HG03521 (cell line): ENCODE measurements around the gene CSF1R.

Experiments
- ATAC-seq: cut with Tn5 transposase; IDR thresholded peaks from one replicate; pipeline ENCODE4 v1.9.1; 2021; ENCODE audit warnings: mild to moderate bottlenecking, moderate library complexity; ENCODE audit not compliant: unreplicated experiment

The CSF1R gene

DNA sequence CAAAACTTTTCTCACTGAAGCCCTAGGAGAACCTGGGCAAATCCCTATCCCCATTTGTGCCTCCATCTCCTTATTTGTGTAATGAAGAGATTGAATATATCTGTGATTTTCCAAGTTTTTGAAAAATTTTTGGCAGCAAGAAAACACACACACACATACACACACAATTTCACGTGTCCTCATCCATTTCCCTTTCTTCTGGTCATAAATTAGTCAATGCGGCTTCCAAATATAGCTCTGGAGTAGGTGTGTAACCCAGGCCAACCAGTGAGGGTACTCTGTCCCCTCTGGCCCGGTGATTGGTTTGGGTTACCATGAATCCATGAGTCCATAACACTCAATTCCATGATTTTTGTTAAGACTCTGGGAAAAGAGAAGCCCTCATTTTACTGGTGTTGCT is 12.7 kb downstream of the CSF1R start:
- ATAC-seq = no peak

DNA sequence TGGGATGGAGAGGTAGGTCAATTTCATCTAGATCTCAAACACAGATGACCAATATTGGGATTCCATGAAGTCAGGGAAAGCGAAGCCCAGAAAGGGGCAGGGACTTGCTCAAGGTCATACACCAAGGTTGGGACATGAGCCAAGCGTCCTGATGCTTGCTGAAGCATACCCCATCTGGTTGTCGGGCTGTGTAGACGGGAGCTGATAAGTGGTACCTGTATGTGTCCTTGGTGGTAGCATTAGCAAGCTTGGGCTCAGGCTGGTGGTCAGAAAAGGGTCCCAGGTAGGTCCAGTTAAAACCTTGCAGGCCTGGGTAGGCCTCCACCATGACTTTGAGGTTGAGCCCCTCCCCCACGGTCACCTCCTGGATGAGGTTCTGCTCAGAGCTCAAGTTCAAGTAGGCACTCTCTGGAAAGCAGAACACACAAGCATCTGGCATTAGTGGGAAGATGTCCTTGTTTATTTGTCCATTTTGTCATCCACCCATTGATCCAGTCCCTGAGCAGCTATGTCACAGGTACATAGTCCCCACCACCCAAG is 13.2 kb downstream of the CSF1R start:
- ATAC-seq = no peak

DNA sequence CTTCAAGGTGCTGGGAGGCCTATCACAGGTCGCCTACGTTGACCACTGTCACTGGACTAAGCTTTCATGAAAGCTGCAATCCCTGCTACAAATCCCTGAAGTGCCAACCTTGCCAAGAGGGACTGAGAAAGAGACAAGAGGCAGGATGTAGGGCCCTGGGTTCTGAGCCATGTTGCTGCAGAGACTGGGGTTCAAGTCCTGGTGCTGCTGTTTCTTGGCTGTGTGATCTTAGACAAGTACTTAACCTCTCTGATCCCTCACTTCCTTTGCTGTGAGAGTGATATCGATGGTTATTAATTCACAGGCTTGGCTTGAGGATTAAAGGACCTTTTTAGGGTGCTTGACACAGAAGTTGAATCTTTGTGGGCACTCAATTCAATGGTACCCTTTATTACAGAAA is 15.5 kb downstream of the CSF1R start:
- ATAC-seq = no peak

DNA sequence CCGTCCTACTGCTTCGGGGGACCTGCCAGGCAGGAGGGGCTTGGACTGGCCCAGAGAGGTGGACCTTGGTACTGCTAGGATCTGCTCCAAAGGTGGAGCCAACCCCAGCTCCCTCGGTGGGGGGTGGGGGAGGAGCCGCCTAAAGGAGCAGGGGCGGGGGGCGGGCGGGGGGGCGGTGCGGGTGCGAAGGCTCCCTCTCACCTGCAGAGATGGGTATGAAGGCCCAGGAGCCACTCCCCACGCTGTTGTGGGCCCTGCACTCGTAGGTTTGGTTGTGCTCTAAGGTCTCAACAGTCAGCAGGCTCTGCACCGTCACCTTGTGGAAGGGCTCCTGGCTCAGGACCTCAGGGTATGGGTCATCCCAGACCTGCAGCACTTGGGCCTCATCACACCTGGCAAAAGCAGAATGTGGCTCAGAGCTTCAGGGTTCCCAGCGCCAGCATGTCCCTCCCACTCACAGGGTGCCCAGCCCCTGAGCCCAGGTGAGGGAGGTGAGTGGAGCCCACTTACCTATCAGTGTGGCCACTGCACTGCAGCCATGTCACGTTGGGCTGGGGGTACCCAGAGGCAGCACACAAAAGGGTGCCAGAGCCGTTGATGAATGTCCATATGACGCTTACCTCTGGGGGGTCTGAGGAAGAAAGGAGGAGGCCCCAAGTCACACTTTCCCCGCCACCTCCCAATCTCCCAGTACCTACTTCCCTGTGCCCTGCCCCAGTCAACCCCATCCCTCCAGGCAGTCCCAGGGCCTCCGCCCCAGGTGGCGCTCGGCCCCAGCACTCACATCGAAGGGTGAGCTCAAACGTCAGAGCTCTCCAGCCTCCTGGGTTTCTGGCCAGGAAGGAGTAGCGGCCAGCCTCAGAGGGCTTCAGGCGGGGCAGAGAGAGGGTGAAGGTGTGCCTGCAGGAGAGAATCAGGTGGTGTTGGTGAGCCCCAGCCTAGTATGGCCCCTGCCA is 16.4 kb downstream of the CSF1R start:
- ATAC-seq = no peak

DNA sequence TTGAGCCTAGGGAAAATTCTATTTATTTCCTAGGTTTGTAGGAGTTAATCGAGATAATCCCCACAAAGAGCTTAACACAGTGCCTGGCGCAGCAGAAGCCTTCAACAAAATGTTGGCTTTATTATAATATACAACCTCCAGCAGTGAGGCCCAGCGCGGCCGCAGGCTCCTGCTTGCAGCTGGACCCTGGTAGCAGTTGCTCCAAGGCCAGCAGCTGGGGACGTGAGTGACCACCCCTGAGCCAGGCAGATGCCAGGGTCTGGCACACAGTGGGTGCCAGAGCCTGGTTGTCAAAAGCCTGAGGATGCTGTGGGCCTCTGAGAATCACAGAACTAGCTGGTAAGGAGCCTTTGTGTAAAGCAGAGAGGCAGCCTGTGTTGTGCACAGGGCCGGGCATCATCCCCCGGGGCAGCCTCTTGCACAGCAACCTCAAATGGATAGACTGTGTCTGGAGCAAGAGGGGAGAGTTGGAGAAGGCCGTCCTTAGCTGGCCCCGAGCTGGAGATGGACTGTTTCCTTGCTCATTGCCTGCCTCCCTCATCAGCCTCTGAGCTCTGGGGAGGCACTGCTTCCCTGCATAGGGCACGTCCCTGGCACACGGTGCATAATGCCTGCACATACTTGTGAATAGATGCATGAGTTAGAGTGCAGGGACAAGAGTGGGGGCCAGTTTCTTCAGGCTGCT is 17.3 kb downstream of the CSF1R start:
- ATAC-seq = no peak

DNA sequence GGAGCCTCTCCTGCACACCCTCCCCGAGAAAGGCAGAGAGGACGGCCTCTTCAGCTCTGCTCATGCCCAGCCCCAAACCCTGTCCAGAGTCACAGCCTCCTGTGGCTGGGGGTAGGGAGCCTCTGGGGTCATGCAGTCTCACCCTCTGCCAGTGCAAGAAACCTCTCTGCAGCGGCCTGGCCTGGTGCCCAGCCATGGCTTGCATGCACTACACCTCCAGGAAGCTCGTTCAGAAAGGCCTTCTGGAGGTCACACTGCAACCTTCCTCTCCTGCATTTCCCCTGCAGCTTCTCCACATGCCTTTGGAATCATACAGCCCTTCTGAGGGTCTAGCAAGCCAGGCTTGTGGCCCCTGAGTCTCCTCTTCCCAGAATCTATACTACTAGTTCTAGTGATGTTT is 17.9 kb downstream of the CSF1R start:
- no peak for ATAC-seq

DNA sequence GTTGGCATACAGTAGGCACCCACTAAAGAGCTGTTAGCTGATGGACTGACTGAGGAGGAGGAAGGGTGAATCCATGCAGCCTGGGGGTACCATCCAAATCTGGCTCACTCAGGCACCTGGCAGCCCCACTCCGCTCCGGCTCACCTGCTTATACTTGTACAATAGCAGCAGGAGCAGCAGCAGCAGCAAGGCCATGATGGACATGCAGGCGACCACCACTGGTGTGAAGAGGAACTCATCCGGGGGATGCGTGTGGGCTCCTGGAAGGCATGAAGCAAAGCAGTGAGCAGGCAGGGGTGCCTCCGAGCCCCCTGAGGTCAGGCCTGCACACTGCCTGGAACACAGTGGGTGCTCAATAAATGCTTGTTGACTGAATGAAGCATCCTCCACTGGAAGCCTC is 18.3 kb downstream of the CSF1R start:
- ATAC-seq = no peak

DNA sequence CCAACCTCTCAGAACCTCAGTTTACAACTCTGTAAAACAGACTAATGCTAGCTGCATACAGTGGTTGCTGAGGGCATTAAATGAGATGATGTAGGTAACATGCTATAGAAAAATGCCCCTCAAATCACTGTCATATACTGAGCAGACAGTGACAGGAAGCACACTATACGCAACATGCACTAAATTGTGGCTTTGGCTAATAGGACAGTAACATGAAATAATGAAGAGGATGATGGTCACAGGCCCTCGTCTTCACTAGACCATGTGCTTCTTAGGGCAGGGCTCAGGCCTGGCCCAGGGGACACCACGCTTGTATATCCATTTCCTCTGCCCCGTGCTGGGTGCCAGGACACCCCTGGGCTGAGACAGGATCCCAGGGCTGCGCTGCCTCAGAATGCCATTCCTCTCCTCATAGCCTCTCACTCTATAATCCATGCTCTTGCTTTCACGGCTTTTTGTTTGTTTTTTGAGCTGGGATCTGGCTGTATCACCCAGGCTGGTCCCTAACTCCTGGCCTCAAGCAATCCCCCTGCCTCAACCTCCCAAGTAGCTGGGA is 18.9 kb downstream of the CSF1R start:
- no peak for ATAC-seq

DNA sequence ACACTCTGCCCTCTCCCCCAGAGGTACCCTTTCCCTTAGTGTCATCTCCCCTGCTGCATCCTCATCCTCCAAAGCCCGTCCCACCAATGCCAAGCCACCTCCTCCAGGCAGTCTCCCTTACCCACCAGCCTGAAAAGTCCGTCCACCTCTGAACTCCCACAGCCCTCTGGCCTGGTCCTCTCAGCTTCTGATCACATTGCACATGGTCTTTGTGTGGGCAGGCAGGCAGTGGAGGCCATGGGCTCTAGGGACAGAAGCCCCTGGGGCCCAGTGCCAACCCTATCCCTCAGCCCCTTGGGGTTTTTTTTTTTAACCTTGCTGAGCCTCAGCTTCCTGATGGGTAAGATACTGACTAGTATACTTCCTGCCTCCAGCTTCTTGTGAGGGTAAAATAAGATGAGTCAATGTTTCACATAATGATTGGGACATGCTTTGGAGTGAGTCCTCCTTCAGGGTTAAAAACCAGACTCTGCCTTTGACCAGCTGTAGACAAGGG is 19.4 kb downstream of the CSF1R start:
- ATAC-seq = no peak

DNA sequence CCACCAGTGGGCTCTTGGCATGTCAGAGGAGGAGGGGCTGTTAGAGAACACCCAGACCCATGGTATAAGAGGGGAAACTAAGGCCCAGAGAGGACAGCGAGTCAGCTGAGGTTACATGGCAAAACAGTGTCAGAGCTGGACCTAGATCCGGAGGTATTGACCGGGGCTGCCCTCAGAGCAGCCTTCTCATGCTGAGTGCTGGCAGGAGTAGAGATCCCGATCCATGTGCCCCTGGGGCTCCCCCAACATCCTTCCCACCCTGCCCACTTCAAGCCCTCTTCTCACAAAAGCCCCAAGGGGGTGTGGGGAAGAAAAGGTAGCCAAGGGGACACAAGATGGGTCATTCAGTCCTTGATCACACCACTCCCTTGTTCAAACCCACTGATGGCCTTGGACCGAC is 19.9 kb downstream of the CSF1R start:
- ATAC-seq = no peak

DNA sequence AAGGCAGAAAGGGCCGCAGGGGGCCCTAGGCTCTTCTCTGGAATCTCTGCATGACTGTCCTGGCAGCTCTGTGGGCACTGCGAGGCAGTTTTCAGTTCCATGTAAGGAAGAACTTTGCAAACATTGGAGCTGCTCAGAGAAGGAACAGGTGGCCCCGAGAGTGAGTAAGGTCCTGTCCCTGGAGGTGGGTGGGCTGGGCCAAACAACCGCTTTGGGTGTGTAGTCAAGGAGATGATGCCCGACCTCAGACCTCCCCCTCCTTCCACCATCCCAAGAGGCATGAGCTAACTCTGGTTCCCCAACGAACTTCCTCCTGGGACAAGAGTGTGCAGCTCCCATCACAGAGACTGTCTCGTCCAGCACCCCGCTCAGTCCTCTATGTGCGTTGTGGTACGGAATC is 20.5 kb downstream of the CSF1R start:
- ATAC-seq = no peak

DNA sequence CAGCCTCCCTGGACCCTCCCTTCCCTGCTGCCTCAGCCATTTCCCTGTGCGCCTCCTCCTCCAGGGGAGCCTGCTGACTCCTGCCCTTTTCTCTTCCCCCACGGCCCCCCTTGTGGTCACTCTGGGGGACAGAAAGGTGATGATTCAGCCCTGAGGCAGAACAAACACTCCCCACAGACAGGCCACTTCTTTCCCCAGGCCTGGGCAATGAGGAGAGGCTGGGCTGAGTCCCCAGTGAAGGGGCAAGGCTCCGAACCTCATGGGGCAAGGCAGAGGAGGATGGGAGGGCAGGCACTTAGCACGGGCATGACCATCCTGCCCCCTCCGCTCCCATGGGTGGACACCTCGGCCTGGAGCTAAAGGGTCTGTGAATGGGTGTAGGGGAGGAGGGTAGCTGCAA is 21.0 kb downstream of the CSF1R start:
- ATAC-seq = no peak

DNA sequence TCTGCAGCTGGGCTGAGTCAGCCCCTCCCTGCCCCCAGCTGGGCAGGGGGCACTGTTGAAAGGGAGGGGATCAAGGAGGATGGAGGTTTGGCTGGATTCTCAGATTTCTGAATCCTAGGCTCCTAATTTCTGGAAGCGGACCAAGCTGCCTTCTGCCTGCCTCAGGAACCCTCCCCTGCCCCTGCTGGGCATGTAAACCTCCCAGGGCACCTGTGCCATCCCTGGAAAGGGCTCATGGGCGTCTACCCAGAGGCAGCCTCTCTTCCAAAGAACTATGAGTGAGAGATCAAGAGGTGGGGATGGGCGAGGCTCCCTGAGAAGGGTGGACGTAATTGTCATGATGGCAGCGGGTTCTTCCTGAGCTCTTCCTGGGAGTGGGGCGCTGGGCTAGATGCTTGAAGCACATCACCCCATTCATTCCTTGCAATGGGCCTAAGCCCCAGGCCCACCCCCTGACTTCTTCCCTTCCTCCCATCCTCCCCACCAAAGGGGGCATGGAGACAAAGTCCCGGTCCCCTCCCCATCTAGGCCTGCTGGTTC is 21.6 kb downstream of the CSF1R start:
- ATAC-seq = no peak

DNA sequence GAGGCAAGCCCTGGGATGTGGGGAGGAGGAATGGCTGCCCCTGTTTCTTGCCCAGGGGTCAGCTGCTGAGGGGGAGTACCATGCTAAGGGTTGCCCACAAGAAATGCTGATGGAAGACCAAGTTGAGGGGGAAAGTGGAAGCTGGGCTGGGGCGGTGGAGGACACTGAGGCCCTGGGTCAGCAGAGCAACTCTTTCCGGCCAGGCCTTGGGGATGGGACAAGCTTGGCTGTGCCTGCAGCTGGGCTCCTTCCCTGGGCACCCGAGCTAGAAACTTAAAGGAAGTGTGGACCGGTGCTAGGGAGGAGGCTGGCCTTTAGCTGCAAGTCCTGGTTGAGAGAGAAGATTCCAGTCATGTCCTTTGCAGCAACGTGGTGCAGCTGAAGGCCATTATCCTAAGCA is 22.7 kb downstream of the CSF1R start:
- no peak for ATAC-seq

DNA sequence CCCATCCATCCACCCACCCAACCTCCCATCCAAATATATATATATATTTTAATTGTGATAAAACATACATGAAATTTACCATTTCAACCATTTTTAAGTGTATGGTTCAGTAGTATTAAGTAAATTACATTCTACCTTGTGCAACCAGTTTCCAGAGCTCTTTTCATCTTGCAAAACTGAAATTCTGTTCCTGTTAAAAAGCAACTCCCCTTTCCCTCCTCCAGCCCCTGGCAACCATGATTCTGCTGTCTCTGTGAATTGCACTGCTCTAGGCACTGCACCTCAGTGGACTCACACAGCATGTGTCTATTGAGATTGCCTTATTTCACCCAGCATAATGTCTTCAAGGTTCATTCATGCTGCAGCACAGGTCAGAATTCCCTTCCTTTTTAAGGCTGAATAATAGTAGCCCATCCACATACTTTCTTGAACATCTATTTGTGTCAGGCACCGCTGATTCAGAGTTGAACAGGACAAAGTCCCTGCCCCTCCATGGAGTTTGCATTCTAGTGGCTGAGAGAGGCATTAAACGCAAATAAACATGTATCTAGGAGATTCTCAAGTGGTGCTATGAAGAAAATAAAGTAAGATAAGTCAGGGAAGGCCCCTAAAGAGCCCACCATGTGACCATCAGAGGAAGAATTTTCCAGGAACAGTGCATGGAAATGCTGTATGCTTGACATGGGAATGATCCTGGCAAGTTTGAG is 24.0 kb downstream of the CSF1R start:
- ATAC-seq = no peak

DNA sequence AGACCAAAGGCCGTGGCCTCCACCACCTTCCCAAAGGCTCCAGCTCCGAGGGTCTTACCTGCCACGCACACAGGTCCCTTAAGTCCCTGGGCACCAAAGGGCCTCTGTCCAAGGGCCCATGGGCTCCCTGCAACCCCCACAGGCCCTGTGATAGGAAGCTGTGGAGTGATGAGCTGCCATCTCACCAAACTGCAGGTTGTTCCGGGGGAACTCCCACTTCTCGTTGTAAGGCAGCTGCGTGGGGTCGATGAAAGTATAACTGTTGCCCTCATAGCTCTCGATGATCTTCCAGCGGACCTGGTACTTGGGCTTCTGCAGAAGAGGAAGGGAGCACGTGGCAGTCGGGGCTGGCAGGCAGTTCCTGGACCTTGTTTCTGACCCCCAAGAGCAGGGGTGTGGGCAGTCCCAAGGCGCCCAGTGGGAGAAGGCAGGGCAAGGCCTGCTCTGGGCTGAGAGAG is 24.8 kb downstream of the CSF1R start:
- ATAC-seq = no peak

DNA sequence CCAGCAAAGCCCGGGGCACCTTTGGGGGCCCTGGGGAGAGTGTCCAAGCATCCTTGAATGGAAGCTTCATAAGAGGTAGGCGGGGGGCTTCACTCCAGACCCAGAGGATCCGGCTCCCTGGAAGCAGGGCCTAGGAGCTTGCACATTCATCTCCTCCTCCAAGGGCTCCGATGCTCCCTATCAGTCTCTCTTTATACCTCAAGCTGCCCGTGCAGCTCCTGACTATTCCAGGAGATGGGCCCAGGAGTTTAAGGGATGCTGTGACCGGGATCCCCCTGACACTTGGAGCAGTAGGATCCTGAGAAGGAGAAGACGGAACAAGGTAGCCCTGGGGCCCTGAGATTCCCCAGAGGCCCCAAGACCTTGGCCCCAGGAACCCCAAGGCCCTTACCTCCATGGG is 25.9 kb downstream of the CSF1R start:
- no peak for ATAC-seq

DNA sequence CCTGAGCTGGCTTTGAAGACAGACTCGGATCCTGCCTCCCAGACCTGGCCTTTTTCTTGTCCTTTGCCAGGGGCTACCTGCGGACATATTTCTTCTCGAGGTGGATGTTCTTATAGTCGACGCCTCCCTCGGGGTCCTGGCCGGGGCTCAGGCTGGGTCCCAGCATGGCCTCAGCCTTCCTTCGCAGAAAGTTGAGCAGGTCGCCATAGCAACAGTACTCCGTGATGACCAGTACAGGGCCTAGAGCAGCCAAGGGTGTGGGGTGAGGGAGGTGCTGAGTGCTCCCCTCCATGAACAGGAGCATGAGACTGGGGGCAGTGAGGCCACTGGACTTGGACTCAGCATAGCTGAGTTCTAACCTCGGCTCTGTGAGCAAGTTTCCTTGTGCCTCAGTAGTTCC is 26.7 kb downstream of the CSF1R start:
- no peak for ATAC-seq

DNA sequence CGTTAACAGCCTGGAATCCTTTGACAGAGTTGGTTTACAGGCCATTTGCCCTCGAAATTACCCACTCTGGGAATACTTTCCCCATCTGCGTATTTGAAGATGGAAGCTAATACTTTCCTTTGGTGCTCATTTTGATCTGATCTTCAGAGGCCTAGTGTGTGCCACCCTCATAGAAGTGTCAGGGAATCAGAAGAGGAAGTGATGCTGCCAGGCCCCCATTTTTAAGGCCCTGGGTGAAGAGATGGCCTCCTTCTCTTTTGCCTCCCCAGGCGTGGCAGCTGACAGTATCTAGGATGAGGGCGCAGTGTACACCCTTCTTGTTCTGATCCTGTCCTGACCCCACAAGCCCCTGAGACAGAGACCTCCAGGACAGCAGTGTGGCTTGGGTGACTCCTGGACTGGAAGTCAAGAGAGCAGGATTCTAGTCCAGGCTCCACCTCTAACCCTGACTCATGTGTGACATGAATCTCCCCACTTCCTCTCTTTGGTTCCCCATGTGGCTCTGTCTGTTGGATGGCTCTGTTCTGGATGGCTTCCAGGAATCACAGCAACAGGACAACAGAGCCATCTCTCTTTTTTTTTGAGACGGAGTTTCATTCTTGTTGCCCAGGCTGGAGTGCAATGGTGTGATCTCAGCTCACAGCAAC is 27.8 kb downstream of the CSF1R start:
- no peak for ATAC-seq

DNA sequence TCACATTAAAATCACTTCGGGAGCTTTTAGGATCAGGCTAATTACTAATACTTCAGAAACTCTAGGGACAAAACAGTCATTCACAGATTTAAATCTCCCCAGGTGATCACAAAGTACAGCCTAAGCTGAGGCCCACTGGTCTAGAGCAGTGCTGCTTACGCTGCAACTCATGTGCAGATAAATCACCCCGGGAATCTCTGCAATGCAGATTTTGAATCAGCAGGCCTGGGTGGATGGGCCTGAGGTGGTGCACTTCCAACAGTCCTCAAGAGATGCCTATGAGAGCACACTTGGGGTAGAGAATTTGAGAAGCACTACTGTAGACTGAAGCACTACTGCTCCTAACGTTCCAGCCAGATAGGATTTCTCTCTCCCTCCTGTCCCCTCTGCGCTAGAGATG is 28.4 kb downstream of the CSF1R start:
- ATAC-seq = no peak
